Measurements from ENCODE around the gene SLC35F3.
"Not testable (repeated sequence)": the region's sequence is repeated elsewhere in the genome, so short reads cannot be mapped to it uniquely, and the experiment has no call there.

Gene SLC35F3

GRCh38 chr1:234197839-234198238 lies 293.4 kb downstream of the SLC35F3 start:
- DNase-seq (ENCODE audit: low read depth), result no peak

DNA sequence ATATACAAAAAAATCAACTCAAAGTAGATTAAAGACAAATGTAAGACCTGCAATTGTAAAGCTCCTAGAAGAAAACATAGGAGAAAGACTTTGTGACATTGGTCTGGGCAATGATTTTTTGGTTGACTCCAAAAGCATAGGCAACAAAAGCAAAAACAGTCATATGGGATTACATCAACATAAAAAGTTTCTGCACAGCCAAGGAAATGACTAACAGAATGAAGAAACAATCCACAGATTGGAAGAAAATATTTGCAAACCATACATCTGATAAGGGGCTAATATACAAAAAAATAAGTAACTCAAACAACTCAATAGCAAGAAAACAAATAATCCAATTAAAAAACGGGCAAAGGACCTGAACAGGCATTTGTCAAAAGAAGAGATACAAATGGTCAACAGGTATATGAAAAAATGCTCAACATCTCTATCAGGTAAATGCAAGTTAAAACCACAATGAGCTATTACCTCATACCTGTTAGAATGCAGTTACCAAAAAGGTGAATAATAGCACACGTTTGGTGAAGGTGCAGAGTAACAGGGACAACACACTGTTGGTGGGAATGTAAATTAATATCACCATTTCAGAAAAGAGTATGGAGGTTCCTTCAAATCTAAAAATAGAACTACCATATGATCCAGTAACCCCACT lies 295.1 kb downstream of the SLC35F3 start:
- no peak for DNase-seq (ENCODE audit: low read depth)

DNA sequence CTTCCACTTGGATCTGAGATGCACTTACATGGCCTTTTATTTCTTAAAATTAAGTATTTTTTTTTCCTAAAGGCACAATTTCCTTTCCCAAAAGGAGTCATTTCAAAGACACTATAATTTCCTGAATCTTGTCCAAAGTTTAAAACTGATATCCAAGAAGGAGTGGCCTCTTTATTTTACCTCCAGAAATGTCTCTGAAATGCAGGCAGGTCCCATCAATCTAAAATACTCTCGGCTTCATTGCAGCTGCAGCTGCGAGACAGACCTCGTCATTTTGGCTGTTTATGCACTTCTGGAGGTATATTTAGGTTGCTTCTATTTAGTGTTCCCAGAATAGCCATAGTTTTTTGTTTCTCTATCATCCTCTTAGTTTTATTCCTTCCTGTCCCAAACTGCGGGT lies 296.1 kb downstream of the SLC35F3 start:
- DNase-seq (ENCODE audit: low read depth), result no peak

GRCh38 chr1:234201600-234201999 lies 297.1 kb downstream of the SLC35F3 start:
- no peak for DNase-seq (ENCODE audit: low read depth)

- no peak for DNase-seq (ENCODE audit: low read depth)
Observed at GRCh38 chr1:234205966-234206365, 301.5 kb downstream of the SLC35F3 start.

- no peak for DNase-seq (ENCODE audit: low read depth)
Observed at GRCh38 chr1:234206651-234207284, 302.3 kb downstream of the SLC35F3 start.

DNA sequence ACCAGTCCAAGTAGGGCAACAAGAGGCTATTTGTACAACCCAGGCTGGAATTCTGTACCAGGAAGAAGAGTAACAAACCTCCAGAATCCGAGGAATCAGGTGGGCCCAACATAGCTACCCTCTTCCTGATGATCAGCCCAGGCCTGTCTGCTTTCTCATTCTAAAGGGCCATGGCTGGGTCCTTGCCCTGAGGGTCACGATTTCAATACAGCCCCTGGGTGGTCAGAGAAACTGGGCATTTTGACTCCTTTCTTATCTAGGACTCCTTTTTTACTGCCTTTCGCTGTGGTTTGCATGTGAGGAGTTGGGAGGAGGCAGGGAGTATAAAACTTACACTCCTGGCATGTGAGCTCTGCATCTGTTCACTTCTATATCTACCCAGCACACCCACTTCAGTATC lies 303.9 kb downstream of the SLC35F3 start:
- DNase-seq (ENCODE audit: low read depth), result no peak

- no peak for DNase-seq (ENCODE audit: low read depth)
Observed at GRCh38 chr1:234208791-234209190, 304.3 kb downstream of the SLC35F3 start.

- not testable (repeated sequence) for DNase-seq (ENCODE audit: low read depth)
Observed at GRCh38 chr1:234210429-234210828, 306.0 kb downstream of the SLC35F3 start.

DNA sequence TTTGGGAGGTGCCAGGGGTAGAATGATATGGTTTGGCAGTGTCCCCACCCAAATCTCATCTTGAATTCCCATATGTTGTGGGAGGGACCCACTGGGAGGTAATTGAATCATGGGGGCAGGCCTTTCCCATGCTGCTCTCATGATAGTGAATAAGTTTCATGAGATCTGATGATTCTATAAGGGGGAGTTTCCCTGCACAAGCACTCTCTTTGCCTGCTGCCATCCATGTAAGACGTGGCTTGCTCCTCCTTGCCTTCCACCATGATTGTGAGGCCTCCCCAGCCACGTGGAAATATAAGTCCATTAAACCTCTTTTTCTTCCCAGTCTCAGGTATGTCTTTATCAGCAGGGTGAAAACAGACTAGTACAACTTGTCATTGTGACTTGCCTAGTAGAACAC lies 307.4 kb downstream of the SLC35F3 start:
- not testable (repeated sequence) for DNase-seq (ENCODE audit: low read depth)

- DNase-seq (ENCODE audit: low read depth), result peak; percentile 28
Observed at GRCh38 chr1:234212764-234213657, 308.5 kb downstream of the SLC35F3 start.

GRCh38 chr1:234213658-234214128 lies 309.2 kb downstream of the SLC35F3 start:
- DNase-seq (ENCODE audit: low read depth), result no peak

DNA sequence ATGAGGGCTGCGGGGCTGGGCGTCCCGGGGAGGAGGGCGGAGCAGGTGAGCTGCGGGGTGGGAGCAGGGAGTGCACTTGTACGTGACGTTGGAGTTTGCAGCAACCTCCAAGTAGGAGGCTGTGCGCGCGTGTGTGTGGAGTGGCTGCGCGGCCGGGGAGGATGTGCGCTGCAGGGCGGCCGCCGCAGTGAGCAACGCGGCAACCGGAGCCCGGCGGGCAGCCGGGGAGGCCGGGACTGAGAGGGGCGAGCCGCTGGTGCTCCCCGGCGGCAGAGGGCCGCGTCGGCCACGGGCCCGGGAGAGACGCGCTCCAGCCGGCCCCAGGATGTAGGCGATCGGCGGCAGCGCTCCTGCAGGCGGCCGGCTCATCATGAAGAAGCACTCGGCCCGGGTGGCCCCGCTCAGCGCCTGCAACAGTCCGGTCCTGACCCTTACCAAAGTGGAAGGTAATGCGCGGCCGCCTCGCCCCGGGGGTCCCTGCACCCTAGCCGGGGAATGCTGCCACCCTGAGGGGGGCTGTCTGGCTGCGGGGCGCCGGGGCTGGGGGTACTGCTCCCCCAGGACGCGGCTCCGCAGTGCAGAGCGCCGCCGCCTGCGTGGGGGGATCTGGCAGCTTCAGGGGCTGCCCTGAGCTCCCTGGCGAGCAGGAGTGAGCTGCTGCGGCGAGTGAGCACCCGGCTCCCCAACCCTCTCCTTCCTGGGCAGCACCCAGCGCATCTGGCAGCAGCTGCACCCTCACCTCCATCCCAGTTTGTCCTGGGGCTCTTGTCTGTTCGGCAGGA lies 309.8 kb downstream of the SLC35F3 start:
- DNase-seq (ENCODE audit: low read depth), result peak; percentile 22

- no peak for DNase-seq (ENCODE audit: low read depth)
Observed at GRCh38 chr1:234214911-234215892, 310.7 kb downstream of the SLC35F3 start.

DNA sequence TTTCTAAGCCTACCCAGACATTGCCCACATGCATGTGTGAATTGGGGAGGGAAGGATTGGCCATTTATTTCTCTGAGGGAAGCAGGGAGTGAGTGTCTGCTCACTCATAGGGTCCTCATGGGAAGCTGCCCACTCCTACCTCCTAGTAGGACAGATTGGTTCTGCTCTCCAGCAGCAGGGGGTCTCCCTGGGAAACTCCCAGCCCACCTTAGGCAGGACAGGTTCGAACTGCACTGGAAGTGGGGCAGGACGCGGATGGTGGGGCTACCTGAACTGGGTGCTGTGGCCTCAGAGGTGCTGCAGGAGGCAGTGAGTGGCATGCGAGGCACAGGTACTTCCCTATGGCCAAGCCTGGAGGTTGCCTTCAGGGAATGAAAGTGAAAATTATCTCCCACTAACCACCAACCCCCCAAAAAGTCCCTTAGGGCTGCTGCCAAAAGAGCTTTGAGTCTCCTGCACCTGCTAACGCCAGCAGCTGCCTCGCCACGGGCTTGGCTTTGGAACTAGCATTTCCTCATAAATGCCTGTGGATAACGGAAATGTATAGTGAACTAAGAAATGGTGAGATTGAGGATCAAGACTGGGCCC lies 311.7 kb downstream of the SLC35F3 start:
- DNase-seq (ENCODE audit: low read depth), result no peak

DNA sequence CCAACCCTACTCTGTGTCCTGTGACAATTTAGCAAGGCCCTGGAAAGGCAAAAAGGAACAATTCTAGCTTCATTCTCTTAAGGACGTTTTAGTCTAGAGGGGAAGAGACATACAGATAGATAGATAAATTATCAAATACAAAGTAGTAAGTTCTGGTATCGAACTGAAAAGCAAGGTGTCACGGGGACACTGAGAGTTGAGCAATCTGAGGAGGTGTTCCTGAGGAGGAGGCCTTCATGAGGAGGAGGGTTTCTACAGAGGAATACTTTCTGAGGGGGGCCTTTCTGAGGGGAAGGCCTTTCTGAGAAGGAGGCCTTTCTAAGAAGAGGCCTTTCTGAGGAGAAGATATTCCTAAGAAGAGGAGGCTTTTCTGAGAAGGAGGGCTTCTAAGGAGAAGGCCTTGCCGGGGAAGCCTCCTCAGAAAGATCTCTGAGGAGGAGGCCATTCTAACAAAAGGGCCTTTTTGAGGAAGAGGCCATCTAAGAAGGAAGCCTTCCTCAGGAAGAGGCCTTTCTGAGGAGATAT lies 312.9 kb downstream of the SLC35F3 start:
- no peak for DNase-seq (ENCODE audit: low read depth)

GRCh38 chr1:234218078-234218477 lies 313.6 kb downstream of the SLC35F3 start:
- no peak for DNase-seq (ENCODE audit: low read depth)

- DNase-seq (ENCODE audit: low read depth), result no peak
Observed at GRCh38 chr1:234219711-234220110, 315.2 kb downstream of the SLC35F3 start.

DNA sequence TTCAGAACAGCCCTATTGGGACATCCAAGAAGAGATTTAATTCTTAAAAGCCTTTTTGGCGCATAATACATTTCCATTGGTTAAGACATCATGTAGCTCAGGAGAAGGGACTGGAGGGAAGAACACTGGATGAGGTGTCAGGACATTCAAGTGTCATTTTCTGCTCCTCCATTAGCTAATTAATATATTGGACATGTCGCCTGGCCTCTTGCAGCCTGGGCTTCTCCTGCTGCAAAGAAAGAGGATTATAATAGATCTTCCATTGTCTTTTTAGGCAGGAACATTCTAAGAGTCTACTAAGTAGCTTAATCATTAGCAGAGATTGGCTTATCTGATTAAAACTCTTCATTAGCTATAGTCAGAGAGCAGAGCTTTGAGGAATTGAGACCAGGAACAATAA lies 317.1 kb downstream of the SLC35F3 start:
- no peak for DNase-seq (ENCODE audit: low read depth)
